ENCODE results near the gene DDX6. TPM values are rescaled to one million over a fixed set of nuclear protein-coding genes. Genes with fewer than 3 reads are reported as not detected.

Gene DDX6
- total and polyA plus RNA-seq, 2 donors (not counting 3 experiments of a cell fraction or from before 2014, with no cell fraction given), result 19.1 to 138 TPM

GRCh38 chr11:118789501-118790356 lies 1.2 kb downstream of the DDX6 start:
- dilution Hi-C loops (cut with MboI; ENCODE audit: extremely low pct_ligation_motif_present, low sequenced_read_pairs), result no loop called here
- peak overlapping the region; percentile 97 for H3K9ac ChIP-seq (replicated peaks; ENCODE audit: extremely low read depth, insufficient read depth, low read length)
- no peak overlapping the region for H2AFZ ChIP-seq (ENCODE audit: low read depth, low read length)
- peaks cover 65% of the 10 kb centered on the region for H3K79me2 ChIP-seq (ENCODE audit: control insufficient read depth, insufficient read depth, low read length)
- H4K20me1 ChIP-seq (replicated peaks; ENCODE audit: control insufficient read depth, extremely low read depth, insufficient read depth, low read length), result peaks cover 10% of the 10 kb centered on the region
- TF ChIP-seq POLR2A (IDR thresholded peaks at IDR 0.05; ENCODE audit: low read depth, low read length), result peak; percentile 3
- no peak for TF ChIP-seq POLR2AphosphoS5 (IDR thresholded peaks at IDR 0.05; ENCODE audit: insufficient read depth, low read depth, low read length)
- FAIRE-seq (peak; percentile 78), DNase-seq (ENCODE audit: low read depth, low spot score) (peak; percentile 65)
- no peaks in the 10 kb centered on the region for H3K27me3 ChIP-seq (ENCODE audit: control insufficient read depth in 2 of 2, insufficient read depth in 2 of 2, low read length in 2 of 2)
- H3K4me1 ChIP-seq (ENCODE audit: control insufficient read depth, extremely low read depth, insufficient read depth, low read length), result peaks cover 21% of the 10 kb centered on the region
- no peaks in the 10 kb centered on the region for H3K9me1 ChIP-seq (replicated peaks; ENCODE audit: control insufficient read depth, extremely low read depth, insufficient read depth, low read length)
- peaks cover 2 to 7% of the 10 kb centered on the region in 2 experiments for H3K36me3 ChIP-seq (ENCODE audit: control insufficient read depth in 2 of 2, extremely low read depth in 1 of 2, insufficient read depth in 2 of 2, low read length in 2 of 2)
- POLR2A ChIA-PET, result interaction anchor here (0.6 to 0.7 kb wide), 2 partner anchors 80 to 100 kb away, joined by 3 read pairs; no protein-coding TSS in a partner anchor
- BruUV-seq (replicated peaks), result TSS peak; percentile 23
- intact Hi-C loops (cut with micrococcal nuclease), result loop anchor here (2.0 to 5.0 kb wide), 2 partner anchors 177 to 531 kb away; no protein-coding TSS in a partner anchor
- CTCF ChIA-PET, result interaction anchor here (0.7 to 2.9 kb wide), 12 partner anchors 10 to 167 kb away, joined by 3 to 13 read pairs (median 7); partner anchors contain the start of genes BCL9L and UPK2
- peak overlapping the region; percentile 86 for H3K27ac ChIP-seq (ENCODE audit: insufficient read depth, low read depth, low read length)
- H3K4me2 ChIP-seq (ENCODE audit: insufficient read depth, low read length), result peak overlapping the region; percentile 92
- no peaks in the 10 kb centered on the region for H3K9me3 ChIP-seq (replicated peaks; ENCODE audit: control insufficient read depth, insufficient read depth, low read length)
- H3K4me3 ChIP-seq (replicated peaks in 1 of 3; ENCODE audit: insufficient read depth in 1 of 3, low read depth in 1 of 3, low read length in 3 of 3), result peak overlapping the region; percentile 70 to 87 (median 84)

GRCh38 chr11:118786657-118787056 lies 4.3 kb downstream of the DDX6 start:
- FAIRE-seq (no peak), DNase-seq (ENCODE audit: low read depth, low spot score) (no peak)
- BruUV-seq (replicated peaks), result no TSS peak
- intact Hi-C loops (cut with micrococcal nuclease), result no loop called here
- Histone ChIP-seq H3K4me1 (ENCODE audit: control insufficient read depth, extremely low read depth, insufficient read depth, low read length) (peaks cover 11% of the 10 kb centered on the region), H3K27me3 (ENCODE audit: control insufficient read depth in 2 of 2, insufficient read depth in 2 of 2, low read length in 2 of 2) (no peaks in the 10 kb centered on the region), H3K4me2 (ENCODE audit: insufficient read depth, low read length) (no peak overlapping the region), H3K9me3 (replicated peaks; ENCODE audit: control insufficient read depth, insufficient read depth, low read length) (no peaks in the 10 kb centered on the region), H3K9ac (replicated peaks; ENCODE audit: extremely low read depth, insufficient read depth, low read length) (no peak overlapping the region), H3K27ac (ENCODE audit: insufficient read depth, low read depth, low read length) (no peak overlapping the region), H3K9me1 (replicated peaks; ENCODE audit: control insufficient read depth, extremely low read depth, insufficient read depth, low read length) (no peaks in the 10 kb centered on the region), H4K20me1 (replicated peaks; ENCODE audit: control insufficient read depth, extremely low read depth, insufficient read depth, low read length) (peaks cover 12% of the 10 kb centered on the region), H3K36me3 (ENCODE audit: control insufficient read depth in 2 of 2, extremely low read depth in 1 of 2, insufficient read depth in 2 of 2, low read length in 2 of 2) (peaks cover 10% of the 10 kb centered on the region in 2 experiments), H2AFZ (ENCODE audit: low read depth, low read length) (no peak overlapping the region), H3K79me2 (ENCODE audit: control insufficient read depth, insufficient read depth, low read length) (peaks cover 90% of the 10 kb centered on the region), H3K4me3 (replicated peaks in 1 of 3; ENCODE audit: insufficient read depth in 1 of 3, low read depth in 1 of 3, low read length in 3 of 3) (no peak overlapping the region)
- ChIA-PET CTCF (interaction anchor here (1.1 kb wide), 1 partner anchor 97 kb away, joined by 3 read pairs; no protein-coding TSS in a partner anchor), POLR2A (no interaction called here)
- dilution Hi-C loops (cut with MboI; ENCODE audit: extremely low pct_ligation_motif_present, low sequenced_read_pairs), result no loop called here
- TF ChIP-seq EZH2 (IDR thresholded peaks at IDR 0.05; ENCODE audit: borderline replicate concordance, low read depth, low read length, severe bottlenecking) (no peak), GATA2 (IDR thresholded peaks at IDR 0.05; ENCODE audit: insufficient read depth, insufficient read length, low read depth, low read length) (no peak), POLR2AphosphoS5 (IDR thresholded peaks at IDR 0.05; ENCODE audit: insufficient read depth, low read depth, low read length) (no peak), CTCF (IDR thresholded peaks at IDR 0.05; ENCODE audit: extremely low read depth in 1 of 2, insufficient read depth in 1 of 2, low read depth in 1 of 2, low read length in 2 of 2) (no peak), FOS (IDR thresholded peaks at IDR 0.05; ENCODE audit: borderline replicate concordance, insufficient read depth, low read length) (no peak), MYC (IDR thresholded peaks at IDR 0.05; ENCODE audit: low read depth, low read length) (no peak)
